NCI-H748 (cell line): Measurements from ENCODE around the gene CRYGC.
"Not testable (repeated sequence)": the region's sequence is repeated elsewhere in the genome, so short reads cannot be mapped to it uniquely, and the experiment has no call there.

ENCODE experiments used
- DNase-seq: peaks from one replicate; lab custom pipeline; 2025; ENCODE audit not compliant: unreplicated experiment; lab: John Stamatoyannopoulos, UW

The CRYGC gene

GRCh38 chr2:208138334-208138733, 8.7 kb upstream of the CRYGC start:
- not testable (repeated sequence) for DNase-seq

DNA sequence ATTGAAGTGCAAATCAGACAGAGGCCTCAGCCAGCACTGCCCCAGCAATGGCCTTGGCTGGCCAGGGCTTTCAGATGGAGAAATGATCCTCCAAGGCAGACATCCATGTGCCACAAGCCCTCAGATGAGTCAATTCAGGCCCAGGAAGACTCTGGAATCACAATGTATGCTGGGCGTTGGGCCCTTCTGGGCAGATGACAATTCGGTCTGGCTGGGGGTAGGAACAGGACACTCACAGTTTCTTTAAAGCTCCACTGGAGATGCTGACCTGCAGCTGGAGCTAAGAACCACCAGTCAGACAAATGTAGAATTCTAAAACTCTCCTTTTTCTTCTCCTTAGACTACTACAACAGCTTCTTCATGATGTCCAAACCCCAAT, 7.1 kb upstream of the CRYGC start:
- no peak for DNase-seq

- no peak for DNase-seq
Measured at GRCh38 chr2:208135794-208136715, 6.4 kb upstream of the CRYGC start.

- DNase-seq: no peak
Measured at GRCh38 chr2:208134928-208135586, 5.4 kb upstream of the CRYGC start.

DNA sequence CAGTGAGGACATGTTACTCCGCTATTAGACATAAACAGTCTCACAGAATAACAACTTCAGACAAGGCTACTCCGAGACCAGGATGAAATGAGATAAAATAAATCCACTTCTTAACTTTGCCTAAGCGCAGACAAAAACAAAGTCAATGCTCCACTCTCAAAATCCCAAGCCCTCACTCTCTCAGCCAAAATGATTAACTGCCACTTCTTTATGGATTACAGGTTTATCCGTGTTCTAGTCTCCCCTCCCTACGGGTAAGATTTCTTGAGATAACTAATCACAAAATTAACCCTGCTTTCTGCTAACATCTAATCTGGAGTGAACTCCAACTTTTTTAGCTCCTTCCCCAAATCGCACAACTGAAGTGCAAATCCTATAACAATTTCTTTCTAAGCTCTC, 1.1 kb upstream of the CRYGC start:
- no peak for DNase-seq

GRCh38 chr2:208128136-208128535, 1.5 kb downstream of the CRYGC start:
- no peak for DNase-seq

- DNase-seq: no peak
Measured at GRCh38 chr2:208127090-208127489, 2.5 kb downstream of the CRYGC start.

GRCh38 chr2:208125251-208125650, 4.4 kb downstream of the CRYGC start:
- DNase-seq: no peak

- DNase-seq: not testable (repeated sequence)
Measured at GRCh38 chr2:208124013-208124715, 5.5 kb downstream of the CRYGC start, which contains the start of gene CRYGD. Gene CRYGD, minus strand, starts transcription at chr2:208124524. Its CDS starts 51 bp downstream, at chr2:208124473.

DNA sequence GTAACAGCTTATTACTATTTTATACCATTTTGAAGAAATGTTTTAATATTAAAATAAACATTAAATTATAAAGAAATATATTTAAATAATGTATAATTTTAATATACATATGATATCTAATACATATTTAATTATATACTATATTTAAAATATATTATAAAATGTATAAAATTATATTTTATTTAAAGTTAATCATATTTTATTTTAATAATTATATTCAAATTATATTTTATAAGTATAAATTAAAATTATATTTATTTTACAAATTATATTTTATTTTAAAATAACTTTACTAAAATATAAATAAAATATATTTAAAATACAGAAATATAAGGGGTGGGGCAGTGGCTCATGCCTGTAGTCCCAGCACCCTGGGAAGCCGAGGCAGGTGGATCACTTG, 7.4 kb downstream of the CRYGC start:
- DNase-seq: no peak

GRCh38 chr2:208118918-208119317, 10.7 kb downstream of the CRYGC start:
- DNase-seq: peak; percentile 11

- DNase-seq: not testable (repeated sequence)
Measured at GRCh38 chr2:208117390-208117789, 12.2 kb downstream of the CRYGC start.

GRCh38 chr2:208112969-208113368, 16.7 kb downstream of the CRYGC start:
- DNase-seq: peak; percentile 90

- not testable (repeated sequence) for DNase-seq
Measured at GRCh38 chr2:208112273-208112745, 17.3 kb downstream of the CRYGC start.

DNA sequence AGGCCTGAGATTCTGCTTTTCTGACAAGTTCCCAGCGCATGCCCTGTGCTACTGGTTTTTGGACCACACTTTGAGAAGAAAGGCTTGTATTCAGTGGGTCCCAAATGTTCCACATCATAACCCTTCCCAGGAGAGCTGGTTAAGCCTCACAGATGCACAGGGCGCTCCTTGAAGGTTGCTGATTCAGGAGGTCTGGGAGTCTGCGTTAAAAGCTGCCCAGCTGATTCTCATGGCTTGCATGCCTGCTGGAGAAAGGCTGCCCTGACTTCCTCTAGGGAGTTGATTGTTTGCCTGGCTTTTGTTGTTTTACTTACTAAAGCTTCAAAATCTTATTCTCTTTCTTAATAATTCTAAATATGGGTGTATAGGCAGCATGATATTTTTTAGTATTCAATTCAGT, 26.0 kb downstream of the CRYGC start:
- DNase-seq: no peak

- peak; percentile 63 for DNase-seq
Measured at GRCh38 chr2:208101716-208102631, 27.7 kb downstream of the CRYGC start.

DNA sequence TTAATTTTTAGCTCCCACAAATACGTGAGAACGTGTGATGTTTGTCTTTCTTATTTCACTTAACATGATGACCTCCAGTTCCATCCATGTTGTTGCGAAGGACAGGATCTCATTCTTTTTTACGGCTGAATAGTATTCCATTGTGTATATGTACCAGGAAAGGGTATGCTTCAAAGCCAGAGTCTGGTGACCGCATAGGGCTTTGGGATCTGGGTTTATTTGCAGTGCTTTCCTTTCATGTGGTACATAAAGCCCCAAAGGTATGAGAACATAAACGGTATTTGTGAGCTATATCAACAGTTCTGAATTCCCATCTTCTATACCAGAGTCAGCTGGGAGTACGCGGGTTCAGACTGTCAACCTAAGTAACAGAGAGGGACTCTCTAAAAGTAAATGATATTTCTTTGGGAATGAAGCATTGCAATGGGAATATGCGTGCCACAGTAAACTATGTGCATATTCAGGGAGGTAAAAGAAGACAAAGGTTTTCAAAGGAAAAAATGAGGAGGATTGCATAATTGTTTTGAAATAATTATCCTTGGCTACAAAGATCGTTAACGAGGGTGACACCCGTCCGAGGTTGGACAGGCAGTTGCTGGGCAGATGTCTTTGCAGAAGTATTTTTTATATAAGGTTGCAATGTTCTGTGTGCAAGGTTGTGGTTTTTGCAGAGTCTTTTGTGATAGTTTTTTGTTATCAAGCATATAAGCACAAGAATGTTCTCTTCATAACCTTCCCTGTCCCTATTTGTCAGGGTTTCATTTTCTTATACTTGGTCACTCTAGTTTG, 29.8 kb downstream of the CRYGC start:
- no peak for DNase-seq

DNA sequence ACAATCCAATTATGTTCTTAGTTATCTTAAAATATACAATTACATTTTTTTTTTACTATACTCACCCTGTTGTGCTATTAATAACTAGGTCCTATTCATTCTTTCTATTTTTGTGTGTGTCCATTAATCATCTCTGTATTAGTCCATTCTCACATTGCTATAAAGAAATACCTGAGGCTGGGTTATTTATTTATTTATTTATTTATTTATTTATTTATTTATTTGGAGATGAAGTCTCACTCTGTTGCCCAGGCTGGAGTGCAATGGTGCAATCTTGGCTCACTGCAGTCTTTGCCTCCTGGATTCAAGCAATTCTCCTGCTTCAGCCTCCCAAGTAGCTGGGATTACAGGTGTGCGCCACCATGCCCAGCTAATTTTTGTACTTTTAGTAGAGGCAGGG, 30.9 kb downstream of the CRYGC start:
- DNase-seq: not testable (repeated sequence)

- no peak for DNase-seq
Measured at GRCh38 chr2:208098267-208098666, 31.4 kb downstream of the CRYGC start.

DNA sequence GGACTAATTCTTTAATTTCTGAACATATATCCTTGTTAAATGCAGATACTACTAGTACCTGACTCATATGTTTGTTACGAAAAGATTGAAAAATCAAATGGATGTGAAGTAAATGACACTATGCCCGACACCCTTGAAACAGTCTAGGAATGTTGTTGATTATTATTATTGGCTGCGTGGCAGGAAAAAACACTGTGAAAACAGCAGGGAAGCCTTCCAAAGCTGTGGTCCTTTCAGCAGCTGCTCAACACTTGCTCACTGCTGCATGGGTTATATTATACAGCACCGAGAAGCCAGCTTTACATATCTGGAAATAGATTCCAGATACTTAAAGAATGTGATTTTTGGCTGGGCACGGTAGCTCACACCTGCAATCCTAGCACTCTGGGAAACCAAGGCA, 31.8 kb downstream of the CRYGC start:
- no peak for DNase-seq
